HG03354 (cell line): ENCODE data around the gene GABRA6.

Source experiments
- ATAC-seq: cut with Tn5 transposase; IDR thresholded peaks from one replicate; pipeline ENCODE4 v1.9.1; 2021; ENCODE audit warnings: mild to moderate bottlenecking; ENCODE audit not compliant: unreplicated experiment, poor library complexity, severe bottlenecking

The GABRA6 gene

GRCh38 chr5:161745392-161745791 lies 59.9 kb downstream of the GABRA6 start:
- ATAC-seq = no peak

GRCh38 chr5:161751265-161751664 lies 65.7 kb downstream of the GABRA6 start:
- no peak for ATAC-seq
